Astrocyte (in vitro differentiated cells and primary cell): ENCODE results near the gene PRODH2.

Source experiments
- EZH2 ChIP-seq: IDR thresholded peaks from 2 replicates; pipeline ENCODE4 v1.6.1; 2012; ENCODE audit warnings: mild to moderate bottlenecking, low read length, inconsistent platforms; ENCODE audit not compliant: insufficient read depth
- TF ChIP-seq, protein P1 (sequence below): IDR thresholded peaks from 2 replicates; pipeline ENCODE4 v1.5.1; 2011; ENCODE audit warnings: low read depth, mild to moderate bottlenecking, inconsistent platforms, low read length, moderate library complexity; ENCODE audit not compliant: insufficient read depth

DNA sequence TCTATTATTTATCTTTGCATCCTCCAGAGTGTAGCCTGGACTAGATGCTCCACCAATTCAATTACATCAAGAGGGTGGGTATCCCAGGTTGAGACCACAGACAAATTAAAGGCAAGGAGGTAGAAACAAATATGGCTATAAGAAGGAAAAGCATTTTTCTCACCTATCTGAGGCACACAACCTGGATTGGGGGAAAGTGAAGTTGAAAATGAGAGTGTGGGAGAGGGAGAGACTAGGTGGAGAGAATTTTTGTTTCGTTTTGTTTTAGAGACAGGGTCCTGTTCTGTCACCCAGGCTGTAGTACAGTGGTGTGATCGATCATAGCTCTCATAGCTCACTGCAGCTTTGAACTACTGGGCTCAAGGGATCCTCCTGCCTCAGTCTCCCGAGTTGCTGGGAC is 5.8 kb upstream of the PRODH2 start:
- TF ChIP-seq EZH2, result no peak
- TF ChIP-seq, protein P1, sequence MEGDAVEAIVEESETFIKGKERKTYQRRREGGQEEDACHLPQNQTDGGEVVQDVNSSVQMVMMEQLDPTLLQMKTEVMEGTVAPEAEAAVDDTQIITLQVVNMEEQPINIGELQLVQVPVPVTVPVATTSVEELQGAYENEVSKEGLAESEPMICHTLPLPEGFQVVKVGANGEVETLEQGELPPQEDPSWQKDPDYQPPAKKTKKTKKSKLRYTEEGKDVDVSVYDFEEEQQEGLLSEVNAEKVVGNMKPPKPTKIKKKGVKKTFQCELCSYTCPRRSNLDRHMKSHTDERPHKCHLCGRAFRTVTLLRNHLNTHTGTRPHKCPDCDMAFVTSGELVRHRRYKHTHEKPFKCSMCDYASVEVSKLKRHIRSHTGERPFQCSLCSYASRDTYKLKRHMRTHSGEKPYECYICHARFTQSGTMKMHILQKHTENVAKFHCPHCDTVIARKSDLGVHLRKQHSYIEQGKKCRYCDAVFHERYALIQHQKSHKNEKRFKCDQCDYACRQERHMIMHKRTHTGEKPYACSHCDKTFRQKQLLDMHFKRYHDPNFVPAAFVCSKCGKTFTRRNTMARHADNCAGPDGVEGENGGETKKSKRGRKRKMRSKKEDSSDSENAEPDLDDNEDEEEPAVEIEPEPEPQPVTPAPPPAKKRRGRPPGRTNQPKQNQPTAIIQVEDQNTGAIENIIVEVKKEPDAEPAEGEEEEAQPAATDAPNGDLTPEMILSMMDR, result no peak
